Endothelial cell of umbilical vein (primary cell): ENCODE results near the gene HMX2. TPM values are rescaled to one million over a fixed set of nuclear protein-coding genes. Genes with fewer than 3 reads are reported as not detected.

Experiments
- BruUV-seq: library from RNA; stranded (reverse); fragments of 400-500 nt; replicated peaks from 2 replicates; lab custom pipeline; 2021; lab: Mats Ljungman, UMichigan
- CTCF ChIA-PET: fragments of 300-600, 350-600 bp; sonication (Branson Sonifier 250); formaldehyde crosslinking; loops from one replicate; lab custom pipeline; 2021; ENCODE audit warnings: antibody characterized with exemption, inconsistent platforms; lab: Charles Lee
- POLR2A ChIA-PET: fragments of 300-600, 350-600 bp; sonication (Branson Sonifier 250); formaldehyde crosslinking; loops from one replicate; lab custom pipeline; 2021; ENCODE audit warnings: antibody characterized with exemption, inconsistent platforms; lab: Charles Lee
- DNase-seq: peaks from one replicate; pipeline ENCODE4 v3.0.0-alpha.2; 2011; ENCODE audit warnings: low read depth, low spot score
- FAIRE-seq: peaks from 2 replicates; lab custom pipeline; 2011; peaks lifted over from hg19 to GRCh38; lab: Jason Lieb, UNC
- H2AFZ ChIP-seq: 2 replicates; pipeline ENCODE4 v1.6.0; 2012; ENCODE audit warnings: low read depth, low read length, control low read depth, inconsistent platforms
- H3K27ac ChIP-seq: 2 replicates; pipeline ENCODE4 v1.5.1; 2011; ENCODE audit warnings: low read depth, mild to moderate bottlenecking, control low read depth, low read length, moderate library complexity; ENCODE audit not compliant: insufficient read depth
- H3K27me3 ChIP-seq, 2 experiments: 2 replicates each; pipeline versions ENCODE4 v1.6.0 to v1.6.1; 2011; ENCODE audit warnings: low read length in 2 of 2, mixed read lengths in 1 of 2; ENCODE audit not compliant: control insufficient read depth in 2 of 2, insufficient read depth in 2 of 2
- H3K36me3 ChIP-seq, 2 experiments: 2 replicates in 1 of 2; 3 replicates in 1 of 2; pipeline ENCODE4 v1.5.1; 2011; ENCODE audit warnings: low read length in 2 of 2, mild to moderate bottlenecking in 1 of 2, moderate library complexity in 1 of 2; ENCODE audit not compliant: control insufficient read depth in 2 of 2, insufficient read depth in 2 of 2; ENCODE audit errors: extremely low read depth in 1 of 2
- H3K4me1 ChIP-seq: 3 replicates; pipeline ENCODE4 v1.5.1; 2011; ENCODE audit warnings: mild to moderate bottlenecking, low read length; ENCODE audit not compliant: control insufficient read depth, insufficient read depth; ENCODE audit errors: extremely low read depth
- H3K4me2 ChIP-seq: 2 replicates; pipeline ENCODE4 v1.6.1; 2011; ENCODE audit warnings: low read length, control low read depth, mixed read lengths; ENCODE audit not compliant: insufficient read depth
- H3K4me3 ChIP-seq, 3 experiments: fragments of 200-600 bp in 1 of 3; sonication (generic), shearing (Covaris generic) in 1 of 3; replicated peaks in 1 of 3; 2 replicates each; pipeline ENCODE4 v1.5.1; 2011 to 2016; ENCODE audit warnings: control low read depth in 3 of 3, low read length in 3 of 3, mild to moderate bottlenecking in 2 of 3, inconsistent platforms in 1 of 3, low read depth in 1 of 3, moderate library complexity in 1 of 3; ENCODE audit not compliant: insufficient read depth in 1 of 3
- H3K79me2 ChIP-seq: 2 replicates; pipeline ENCODE4 v1.6.0; 2012; ENCODE audit warnings: low read length, inconsistent platforms; ENCODE audit not compliant: control insufficient read depth, insufficient read depth
- H3K9ac ChIP-seq: replicated peaks from 2 replicates; pipeline ENCODE3; 2011; ENCODE audit warnings: low read length, control low read depth; ENCODE audit not compliant: insufficient read depth; ENCODE audit errors: extremely low read depth
- H3K9me1 ChIP-seq: replicated peaks from 3 replicates; pipeline ENCODE4 v1.6.0; 2011; ENCODE audit warnings: mild to moderate bottlenecking, low read length; ENCODE audit not compliant: control insufficient read depth, insufficient read depth; ENCODE audit errors: extremely low read depth
- H3K9me3 ChIP-seq: replicated peaks from 2 replicates; pipeline ENCODE4 v1.5.1; 2012; ENCODE audit warnings: low read length, inconsistent platforms; ENCODE audit not compliant: control insufficient read depth, insufficient read depth
- H4K20me1 ChIP-seq: replicated peaks from 2 replicates; pipeline ENCODE3; 2011; ENCODE audit warnings: mild to moderate bottlenecking, low read length; ENCODE audit not compliant: control insufficient read depth, insufficient read depth; ENCODE audit errors: extremely low read depth
- CTCF ChIP-seq, 2 donors: IDR thresholded peaks; 1 replicate in 1 of 2; 2 replicates in 1 of 2; pipeline ENCODE4 v1.5.1; 2011; ENCODE audit warnings: low read length in 2 of 2, mild to moderate bottlenecking in 2 of 2, moderate library complexity in 2 of 2, control low read depth in 1 of 2, inconsistent platforms in 1 of 2, low read depth in 1 of 2; ENCODE audit not compliant: insufficient read depth in 1 of 2; ENCODE audit errors: extremely low read depth in 1 of 2
- FOS ChIP-seq: IDR thresholded peaks from 2 replicates; pipeline ENCODE4 v1.6.1; 2011; ENCODE audit warnings: mild to moderate bottlenecking, low read length, moderate library complexity, borderline replicate concordance; ENCODE audit not compliant: insufficient read depth
- GATA2 ChIP-seq: IDR thresholded peaks from 2 replicates; pipeline ENCODE4 v1.7.0; 2011; ENCODE audit warnings: low read depth, mild to moderate bottlenecking, moderate library complexity, mixed read lengths, low read length; ENCODE audit not compliant: insufficient read length, insufficient read depth
- JUN ChIP-seq: IDR thresholded peaks from 2 replicates; pipeline ENCODE4 v1.6.1; 2011; ENCODE audit warnings: borderline replicate concordance, low read depth; ENCODE audit not compliant: insufficient read length, insufficient read depth
- MAX ChIP-seq: IDR thresholded peaks from 2 replicates; pipeline ENCODE4 v1.6.1; 2011; ENCODE audit not compliant: insufficient read depth, insufficient read length
- dilution Hi-C: fragments of 300-500 bp; cut with MboI; formaldehyde crosslinking; loops from one replicate; pipeline ENCODE4 v1.15.0; 2019; ENCODE audit warnings: low sequenced_read_pairs; ENCODE audit not compliant: extremely low pct_ligation_motif_present
- intact Hi-C: fragments of 100-400 bp; cut with micrococcal nuclease; formaldehyde crosslinking; loops from one replicate; pipeline ENCODE4 v1.10.0; 2022
- polyA plus RNA-seq, 4 experiments: library from polyadenylated mRNA; depleted of rRNA in 3 of 4; stranded (reverse) in 3 of 4; unstranded in 1 of 4; fragments of >200 nt; gene quantifications; 2 replicates each; pipeline versions ENCODE4 v1.2.1 to v1.2.3, GENCODE V29; 2011 to 2012; ENCODE audit warnings: missing spikeins in 1 of 4
- total RNA-seq: library from RNA; stranded (reverse); gene quantifications from 2 replicates; pipeline ENCODE4 v1.2.3, GENCODE V29; 2021

The HMX2 gene
- total and polyA plus RNA-seq, 2 donors (not counting 3 experiments of a cell fraction or from before 2014, with no cell fraction given), result not detected

- Histone ChIP-seq H3K4me2 (peak overlapping the region; percentile 97), H3K9me1 (no peaks in the 10 kb centered on the region), H3K27ac (peak overlapping the region; percentile 81), H3K9ac (peak overlapping the region; percentile 95), H3K79me2 (peaks cover 68% of the 10 kb centered on the region), H3K4me3 (peak overlapping the region in 2 of 3 experiments; percentile 61 to 90), H3K4me1 (peaks cover 47% of the 10 kb centered on the region), H4K20me1 (peaks cover 7% of the 10 kb centered on the region), H3K27me3 (peaks cover 19 to 23% of the 10 kb centered on the region in 2 experiments), H3K36me3 (peaks cover 6 to 7% of the 10 kb centered on the region in 2 experiments), H3K9me3 (no peaks in the 10 kb centered on the region), H2AFZ (no peak overlapping the region)
- BruUV-seq, result no TSS peak
- TF ChIP-seq JUN (peak; percentile 46), GATA2 (peak; percentile 26), CTCF (IDR thresholded peaks at IDR 0.05; ENCODE audit: extremely low read depth in 1 of 2, insufficient read depth in 1 of 2, low read depth in 1 of 2, low read length in 2 of 2) (no peak), FOS (peak; percentile 49), MAX (no peak)
- DNase-seq (peak; percentile 54), FAIRE-seq (no peak)
- CTCF ChIA-PET, result interaction anchor here (1.3 to 1.4 kb wide), 2 partner anchors 23 to 41 kb away, joined by 3 to 7 read pairs; no protein-coding TSS in a partner anchor
- intact Hi-C loops, result loop anchor here (10.0 kb wide), 1 partner anchor 1011 kb away; no protein-coding TSS in a partner anchor
- POLR2A ChIA-PET, result no interaction called here
- dilution Hi-C loops, result no loop called here
Measured at GRCh38 chr10:123156078-123156477, 8.1 kb downstream of the HMX2 start.
